ENCODE results near the gene SLX4IP. TPM values are rescaled to one million over a fixed set of nuclear protein-coding genes. Genes with fewer than 3 reads are reported as not detected.

Gene SLX4IP
- total and polyA plus RNA-seq, 2 of the 13 experiments (the other 11 are each of a cell fraction or from before 2014, with no cell fraction given) = 3.6 to 7.3 TPM

GRCh38 chr20:10619427-10619826 is 184.3 kb downstream of the SLX4IP start:
- no TSS peak for BruUV-seq (replicated peaks)
- ChIA-PET CTCF (ENCODE audit: low intra/inter-chr PET ratio, low total read pairs) (no interaction called here), POLR2A (interaction anchor here (1.0 kb wide), 1 partner anchor 15 kb away, joined by 3 read pairs; no protein-coding TSS in a partner anchor)
- no peak overlapping the region for H3K4me3 ChIP-seq (replicated peaks in 1 of 3; ENCODE audit: insufficient read depth in 1 of 3, low read depth in 2 of 3, low read length in 3 of 3)
- H4K20me1 ChIP-seq (ENCODE audit: insufficient read depth, low read length) = no peaks in the 10 kb centered on the region
- WGBS (ENCODE audit: low lambda C conversion rate) = 98% methylated on average over 3 of the region's 3 CpGs
- H3K4me2 ChIP-seq (ENCODE audit: low read depth, low read length) = no peak overlapping the region
- in situ Hi-C loops (cut with HindIII; ENCODE audit: extremely low pct_ligation_motif_present, low pct_unique_long_range_greater_than_20kb) = no loop called here
- no peak overlapping the region for H3K9ac ChIP-seq (ENCODE audit: insufficient read depth, low read depth, low read length)
- ATAC-seq = no peak
- FAIRE-seq = no peak
- no peak overlapping the region for H3K27ac ChIP-seq (ENCODE audit: extremely low read length, insufficient read depth, low read length)
- no peaks in the 10 kb centered on the region for H3K27me3 ChIP-seq (ENCODE audit: control insufficient read depth in 1 of 2, insufficient read depth in 2 of 2, low read length in 2 of 2)
- peaks cover 35% of the 10 kb centered on the region for H3K4me1 ChIP-seq (ENCODE audit: insufficient read depth, low read length)
- no peak overlapping the region for H2AFZ ChIP-seq (ENCODE audit: low read length)
- H3K79me2 ChIP-seq (ENCODE audit: insufficient read depth, low read length) = no peaks in the 10 kb centered on the region
- intact Hi-C loops (cut with micrococcal nuclease; ENCODE audit: unreplicated experiment) = no loop called here
- DNase-seq (ENCODE audit: low spot score) = no peak
- H3K9me3 ChIP-seq (ENCODE audit: low read length) = no peaks in the 10 kb centered on the region
- H3K36me3 ChIP-seq (replicated peaks in 1 of 2; ENCODE audit: control insufficient read depth in 1 of 2, insufficient read depth in 2 of 2, low read length in 2 of 2) = peaks cover 0 to 7% of the 10 kb centered on the region in 2 experiments; a peak in 1 of 5 replicates
- TF ChIP-seq, protein P1, sequence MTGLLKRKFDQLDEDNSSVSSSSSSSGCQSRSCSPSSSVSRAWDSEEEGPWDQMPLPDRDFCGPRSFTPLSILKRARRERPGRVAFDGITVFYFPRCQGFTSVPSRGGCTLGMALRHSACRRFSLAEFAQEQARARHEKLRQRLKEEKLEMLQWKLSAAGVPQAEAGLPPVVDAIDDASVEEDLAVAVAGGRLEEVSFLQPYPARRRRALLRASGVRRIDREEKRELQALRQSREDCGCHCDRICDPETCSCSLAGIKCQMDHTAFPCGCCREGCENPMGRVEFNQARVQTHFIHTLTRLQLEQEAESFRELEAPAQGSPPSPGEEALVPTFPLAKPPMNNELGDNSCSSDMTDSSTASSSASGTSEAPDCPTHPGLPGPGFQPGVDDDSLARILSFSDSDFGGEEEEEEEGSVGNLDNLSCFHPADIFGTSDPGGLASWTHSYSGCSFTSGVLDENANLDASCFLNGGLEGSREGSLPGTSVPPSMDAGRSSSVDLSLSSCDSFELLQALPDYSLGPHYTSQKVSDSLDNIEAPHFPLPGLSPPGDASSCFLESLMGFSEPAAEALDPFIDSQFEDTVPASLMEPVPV (CRISPR knock-in tag; IDR thresholded peaks at IDR 0.05) = no peak
- TF ChIP-seq ZC3H4 (CRISPR knock-in tag; IDR thresholded peaks at IDR 0.05; ENCODE audit: borderline replicate concordance) (no peak), NR3C1 (CRISPR knock-in tag; IDR thresholded peaks at IDR 0.05) (no peak), ZHX2 (IDR thresholded peaks at IDR 0.05; ENCODE audit: low read depth) (no peak), ZHX2 (CRISPR knock-in tag; IDR thresholded peaks at IDR 0.05; ENCODE audit: borderline replicate concordance) (no peak), POGK (CRISPR knock-in tag; conservative IDR thresholded peaks at IDR 0.05) (no peak), PHF8 (CRISPR knock-in tag; IDR thresholded peaks at IDR 0.05) (no peak), RBM39 (IDR thresholded peaks at IDR 0.05; ENCODE audit: low read depth, low read length, poor library complexity, severe bottlenecking) (no peak), DR1 (CRISPR knock-in tag; IDR thresholded peaks at IDR 0.05) (no peak), ZNF614 (CRISPR knock-in tag; IDR thresholded peaks at IDR 0.05; ENCODE audit: borderline replicate concordance) (no peak), NFYC (CRISPR knock-in tag; IDR thresholded peaks at IDR 0.05) (no peak), HMGA1 (CRISPR knock-in tag; conservative IDR thresholded peaks at IDR 0.05) (no peak), ZNF10 (CRISPR knock-in tag; IDR thresholded peaks at IDR 0.05; ENCODE audit: borderline replicate concordance, low read depth) (no peak)
- TF ChIP-seq, protein P2, sequence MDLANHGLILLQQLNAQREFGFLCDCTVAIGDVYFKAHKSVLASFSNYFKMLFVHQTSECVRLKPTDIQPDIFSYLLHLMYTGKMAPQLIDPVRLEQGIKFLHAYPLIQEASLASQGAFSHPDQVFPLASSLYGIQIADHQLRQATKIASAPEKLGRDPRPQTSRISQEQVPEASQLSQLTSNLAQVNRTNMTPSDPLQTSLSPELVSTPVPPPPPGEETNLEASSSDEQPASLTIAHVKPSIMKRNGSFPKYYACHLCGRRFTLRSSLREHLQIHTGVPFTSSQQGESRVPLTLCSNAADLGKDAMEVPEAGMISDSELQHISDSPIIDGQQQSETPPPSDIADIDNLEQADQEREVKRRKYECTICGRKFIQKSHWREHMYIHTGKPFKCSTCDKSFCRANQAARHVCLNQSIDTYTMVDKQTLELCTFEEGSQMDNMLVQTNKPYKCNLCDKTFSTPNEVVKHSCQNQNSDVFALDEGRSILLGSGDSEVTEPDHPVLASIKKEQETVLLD (CRISPR knock-in tag; IDR thresholded peaks at IDR 0.05; ENCODE audit: low read depth) = no peak
